Inferior parietal cortex (tissue), 1 donor: ENCODE measurements around the gene NDUFV1.
"Not testable (repeated sequence)": the region's sequence is repeated elsewhere in the genome, so short reads cannot be mapped to it uniquely, and the experiment has no call there.

Source experiments
- DNase-seq: peaks from one replicate; pipeline ENCODE4 v3.0.0-alpha.2; 2016; ENCODE audit errors: extremely low spot score

The NDUFV1 gene

GRCh38 chr11:67654225-67654624, 47.5 kb downstream of the NDUFV1 start:
- DNase-seq = no peak

GRCh38 chr11:67656278-67656922, 49.7 kb downstream of the NDUFV1 start:
- no peak for DNase-seq

- no peak for DNase-seq
These were observed 50.6 kb downstream of the NDUFV1 start for GRCh38 chr11:67657300-67657699.

- not testable (repeated sequence) for DNase-seq
These were observed 53.0 kb downstream of the NDUFV1 start for GRCh38 chr11:67659651-67660165.

- not testable (repeated sequence) for DNase-seq
These were observed 54.0 kb downstream of the NDUFV1 start for GRCh38 chr11:67660752-67661151.
